VCaP (cell line): ENCODE results near the gene TREX2.

Experiments
- H3K27ac ChIP-seq: fragments of 450-650 bp; 2 replicates; pipeline ENCODE4 v1.5.1; 2017
- TF ChIP-seq, protein P1 (sequence below): fragments of 450-650 bp; conservative IDR thresholded peaks from 2 replicates; pipeline ENCODE4 v1.5.1; 2017; ENCODE audit warnings: mild to moderate bottlenecking, moderate library complexity

The TREX2 gene

DNA sequence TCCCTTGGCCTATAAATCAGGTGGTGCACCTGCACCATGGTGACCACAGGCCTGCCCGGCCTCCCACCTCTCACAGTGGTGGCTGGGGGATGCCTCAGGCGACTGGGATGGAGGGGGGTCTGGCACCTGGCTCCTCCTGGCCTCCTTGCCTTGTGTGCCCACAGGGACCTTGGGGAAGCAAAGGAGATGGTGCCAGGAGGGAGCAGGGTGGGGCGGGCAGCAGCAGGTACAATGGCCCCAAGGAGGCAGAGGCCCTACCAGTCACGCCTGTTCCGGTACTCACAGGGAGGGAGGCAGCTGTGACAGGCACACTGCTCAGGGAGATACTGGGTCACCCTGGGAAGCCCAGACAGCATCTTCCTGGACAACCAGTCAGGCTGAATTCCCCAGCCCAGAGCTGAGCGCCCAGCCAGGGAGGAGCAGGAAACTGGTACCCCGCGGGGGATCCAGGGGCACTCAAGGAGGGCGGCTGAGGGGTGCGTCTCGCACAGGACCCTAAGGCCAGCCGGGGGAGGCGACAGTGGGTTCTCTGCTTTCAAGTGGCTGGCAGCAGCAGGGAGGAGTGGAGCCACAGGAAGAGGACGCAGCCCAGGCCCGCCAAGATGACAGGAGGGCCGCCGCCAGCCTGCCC is 1.2 kb upstream of the TREX2 start:
- TF ChIP-seq, protein P1, sequence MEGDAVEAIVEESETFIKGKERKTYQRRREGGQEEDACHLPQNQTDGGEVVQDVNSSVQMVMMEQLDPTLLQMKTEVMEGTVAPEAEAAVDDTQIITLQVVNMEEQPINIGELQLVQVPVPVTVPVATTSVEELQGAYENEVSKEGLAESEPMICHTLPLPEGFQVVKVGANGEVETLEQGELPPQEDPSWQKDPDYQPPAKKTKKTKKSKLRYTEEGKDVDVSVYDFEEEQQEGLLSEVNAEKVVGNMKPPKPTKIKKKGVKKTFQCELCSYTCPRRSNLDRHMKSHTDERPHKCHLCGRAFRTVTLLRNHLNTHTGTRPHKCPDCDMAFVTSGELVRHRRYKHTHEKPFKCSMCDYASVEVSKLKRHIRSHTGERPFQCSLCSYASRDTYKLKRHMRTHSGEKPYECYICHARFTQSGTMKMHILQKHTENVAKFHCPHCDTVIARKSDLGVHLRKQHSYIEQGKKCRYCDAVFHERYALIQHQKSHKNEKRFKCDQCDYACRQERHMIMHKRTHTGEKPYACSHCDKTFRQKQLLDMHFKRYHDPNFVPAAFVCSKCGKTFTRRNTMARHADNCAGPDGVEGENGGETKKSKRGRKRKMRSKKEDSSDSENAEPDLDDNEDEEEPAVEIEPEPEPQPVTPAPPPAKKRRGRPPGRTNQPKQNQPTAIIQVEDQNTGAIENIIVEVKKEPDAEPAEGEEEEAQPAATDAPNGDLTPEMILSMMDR, result no peak
- no peak overlapping the region for H3K27ac ChIP-seq

DNA sequence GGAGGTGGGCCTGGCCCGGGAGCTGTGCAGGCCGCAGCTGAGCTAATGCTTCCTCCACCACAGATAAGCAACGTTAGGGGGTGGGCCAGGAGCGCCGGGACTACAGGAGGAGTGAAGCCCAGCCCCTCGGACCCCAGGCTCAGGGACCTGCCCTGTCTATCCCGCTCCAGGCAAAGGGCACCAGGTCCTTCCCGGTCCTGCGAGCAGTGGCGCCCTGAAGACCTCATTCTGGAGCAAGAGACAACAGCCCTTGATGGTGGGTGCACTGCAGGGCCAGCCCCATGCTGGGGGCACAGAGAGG is 730 bp upstream of the TREX2 start:
- TF ChIP-seq, protein P1, result no peak

DNA sequence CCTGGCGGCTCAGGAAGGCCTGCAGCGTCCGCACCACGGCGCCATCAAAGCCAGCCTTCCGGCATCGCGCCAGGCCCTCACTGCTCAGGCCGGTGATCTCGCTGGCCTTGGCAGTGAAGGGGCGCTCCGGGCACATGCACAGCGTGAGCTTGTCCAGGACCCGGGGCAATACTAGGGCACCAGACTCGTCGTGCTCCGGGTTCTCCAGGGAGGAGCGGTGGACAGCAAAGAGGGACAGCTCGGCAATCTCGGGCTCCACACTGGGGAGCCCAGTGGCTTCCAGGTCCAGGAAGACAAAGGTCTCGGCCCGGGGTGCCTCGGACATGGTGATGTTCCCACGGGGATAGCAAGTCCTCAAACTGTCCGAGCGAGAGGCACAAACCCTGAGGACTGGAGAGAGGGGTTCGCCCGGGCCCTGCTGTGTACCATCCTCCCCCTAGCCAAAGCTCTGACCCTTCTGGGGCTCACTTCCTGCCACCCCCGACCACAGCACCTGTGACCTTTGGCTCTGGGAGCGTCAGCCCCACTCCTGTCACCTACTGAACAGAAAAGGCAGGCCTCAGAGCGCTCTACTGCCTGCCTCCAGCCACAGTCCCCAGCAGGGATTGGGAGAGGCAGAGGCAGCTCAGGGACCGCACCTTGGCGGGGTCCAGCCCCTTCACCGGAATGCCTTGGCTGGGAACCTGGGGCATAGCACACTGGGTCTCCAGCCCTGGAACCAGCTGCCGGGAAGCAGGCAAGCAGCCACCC is 575 bp downstream of the TREX2 start:
- TF ChIP-seq, protein P1, result no peak

More for the DNA sequence above, 730 bp upstream of the TREX2 start:
- no peak overlapping the region for H3K27ac ChIP-seq

DNA sequence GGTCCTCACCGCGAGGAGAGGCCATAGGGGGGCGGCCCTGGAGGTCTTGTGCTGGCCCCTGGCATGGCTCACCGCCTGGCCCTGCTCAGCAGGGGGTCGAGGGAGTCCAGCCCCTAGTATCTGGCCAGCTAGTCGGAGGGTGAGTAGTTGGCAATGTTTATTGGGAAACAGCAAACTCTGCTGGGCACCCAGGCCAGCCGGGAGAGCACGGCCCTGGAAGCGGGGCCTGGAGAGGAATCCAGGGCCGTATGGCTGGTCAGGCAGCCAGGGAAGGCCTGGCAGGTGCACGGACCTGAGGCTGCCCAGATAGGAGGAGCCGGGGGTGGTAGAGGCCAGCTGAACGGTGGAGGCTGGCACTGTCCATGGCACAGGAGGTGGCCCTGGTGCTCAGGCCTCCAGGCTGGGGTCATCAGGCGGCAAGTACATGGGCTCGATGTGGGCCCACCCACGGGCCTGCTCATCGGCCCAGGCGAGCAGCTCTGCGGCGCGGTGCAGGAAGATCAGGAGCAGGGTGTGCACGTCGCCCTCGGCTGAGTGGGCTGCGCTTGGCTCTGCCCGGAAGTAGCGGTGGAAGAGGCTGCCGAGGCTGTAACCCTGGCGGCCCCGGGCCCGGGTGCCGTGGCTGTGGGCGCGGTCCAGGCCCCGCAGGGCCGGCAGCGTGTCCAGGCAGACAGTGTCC is 1.4 kb downstream of the TREX2 start:
- TF ChIP-seq, protein P1, result no peak
- H3K27ac ChIP-seq, result no peak overlapping the region

More for the DNA sequence above, 575 bp downstream of the TREX2 start:
- H3K27ac ChIP-seq, result no peak overlapping the region

- TF ChIP-seq, protein P1, result no peak
- no peak overlapping the region for H3K27ac ChIP-seq
These were observed 2.2 kb downstream of the TREX2 start for GRCh38 chrX:153443476-153444332.

GRCh38 chrX:153442463-153442862 is 3.4 kb downstream of the TREX2 start:
- TF ChIP-seq, protein P1, result no peak
- no peak overlapping the region for H3K27ac ChIP-seq

GRCh38 chrX:153441981-153442380 is 3.9 kb downstream of the TREX2 start:
- TF ChIP-seq, protein P1, result no peak

More at GRCh38 chrX:153441981-153442380, 3.9 kb downstream of the TREX2 start:
- H3K27ac ChIP-seq, result no peak overlapping the region
